ENCODE measurements around the gene TUBB. TPM values are rescaled to one million over a fixed set of nuclear protein-coding genes. Genes with fewer than 3 reads are reported as not detected.

The TUBB gene
- total RNA-seq, 1 donor from 2014 or later, result 1,986 TPM

- Mint-ChIP-seq H3K9me3 (no peaks in the 10 kb centered on the region), H3K27ac (ENCODE audit: unreplicated experiment) (peak within 1 kb of the TSS; percentile 94), H3K4me1 (peaks cover 45% of the 10 kb centered on the region), H3K4me3 (peak within 1 kb of the TSS; percentile 96), H3K36me3 (ENCODE audit: low read depth) (peaks cover 10% of the 10 kb centered on the region), H3K27me3 (ENCODE audit: low read depth) (peaks cover 15% of the 10 kb centered on the region)
- DNase-seq (ENCODE audit: low read depth, low spot score), result peak; percentile 79
- TF ChIP-seq, protein P1, sequence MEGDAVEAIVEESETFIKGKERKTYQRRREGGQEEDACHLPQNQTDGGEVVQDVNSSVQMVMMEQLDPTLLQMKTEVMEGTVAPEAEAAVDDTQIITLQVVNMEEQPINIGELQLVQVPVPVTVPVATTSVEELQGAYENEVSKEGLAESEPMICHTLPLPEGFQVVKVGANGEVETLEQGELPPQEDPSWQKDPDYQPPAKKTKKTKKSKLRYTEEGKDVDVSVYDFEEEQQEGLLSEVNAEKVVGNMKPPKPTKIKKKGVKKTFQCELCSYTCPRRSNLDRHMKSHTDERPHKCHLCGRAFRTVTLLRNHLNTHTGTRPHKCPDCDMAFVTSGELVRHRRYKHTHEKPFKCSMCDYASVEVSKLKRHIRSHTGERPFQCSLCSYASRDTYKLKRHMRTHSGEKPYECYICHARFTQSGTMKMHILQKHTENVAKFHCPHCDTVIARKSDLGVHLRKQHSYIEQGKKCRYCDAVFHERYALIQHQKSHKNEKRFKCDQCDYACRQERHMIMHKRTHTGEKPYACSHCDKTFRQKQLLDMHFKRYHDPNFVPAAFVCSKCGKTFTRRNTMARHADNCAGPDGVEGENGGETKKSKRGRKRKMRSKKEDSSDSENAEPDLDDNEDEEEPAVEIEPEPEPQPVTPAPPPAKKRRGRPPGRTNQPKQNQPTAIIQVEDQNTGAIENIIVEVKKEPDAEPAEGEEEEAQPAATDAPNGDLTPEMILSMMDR (conservative IDR thresholded peaks at IDR 0.05), result no peak
Observed at GRCh38 chr6:30742316-30743098, 22.4 kb downstream of the TUBB start, which contains the start of gene FLOT1. Gene FLOT1, minus strand, starts transcription at chr6:30742687. Its CDS starts 498 bp downstream, at chr6:30742189.

GRCh38 chr6:30743099-30744053 lies 23.2 kb downstream of the TUBB start:
- no peak for DNase-seq (ENCODE audit: low read depth, low spot score)
- Mint-ChIP-seq H3K9me3 (no peaks in the 10 kb centered on the region), H3K4me1 (peaks cover 44% of the 10 kb centered on the region), H3K27ac (ENCODE audit: unreplicated experiment) (peak overlapping the region; percentile 29), H3K36me3 (ENCODE audit: low read depth) (peaks cover 7% of the 10 kb centered on the region), H3K4me3 (peak overlapping the region; percentile 96), H3K27me3 (ENCODE audit: low read depth) (peaks cover 15% of the 10 kb centered on the region)
- TF ChIP-seq, protein P1 (conservative IDR thresholded peaks at IDR 0.05), result no peak

GRCh38 chr6:30744054-30744805 lies 24.1 kb downstream of the TUBB start, which contains the start of gene IER3:
Gene IER3, minus strand, starts transcription at chr6:30744547. Its CDS starts 29 bp downstream, at chr6:30744518.
- DNase-seq (ENCODE audit: low read depth, low spot score), result peak; percentile 62
- TF ChIP-seq, protein P1 (conservative IDR thresholded peaks at IDR 0.05), result peak; percentile 76
- peaks cover 15% of the 10 kb centered on the region for H3K27me3 Mint-ChIP-seq (ENCODE audit: low read depth)
- peak within 1 kb of the TSS; percentile 63 for H3K27ac Mint-ChIP-seq (ENCODE audit: unreplicated experiment)
- H3K36me3 Mint-ChIP-seq (ENCODE audit: low read depth), result peaks cover 7% of the 10 kb centered on the region
- no peaks in the 10 kb centered on the region for H3K9me3 Mint-ChIP-seq
- peaks cover 43% of the 10 kb centered on the region for H3K4me1 Mint-ChIP-seq
- H3K4me3 Mint-ChIP-seq, result peak within 1 kb of the TSS; percentile 96

GRCh38 chr6:30747300-30747687 lies 27.1 kb downstream of the TUBB start:
- no peak for DNase-seq (ENCODE audit: low read depth, low spot score)
- H3K9me3 Mint-ChIP-seq, result no peaks in the 10 kb centered on the region
- H3K27me3 Mint-ChIP-seq (ENCODE audit: low read depth), result peaks cover 15% of the 10 kb centered on the region
- peak overlapping the region; percentile 50 for H3K4me3 Mint-ChIP-seq
- peaks cover 25% of the 10 kb centered on the region for H3K4me1 Mint-ChIP-seq
- no peaks in the 10 kb centered on the region for H3K36me3 Mint-ChIP-seq (ENCODE audit: low read depth)
- TF ChIP-seq, protein P1 (conservative IDR thresholded peaks at IDR 0.05), result no peak
- no peak overlapping the region for H3K27ac Mint-ChIP-seq (ENCODE audit: unreplicated experiment)

Measured in neural crest cell (in vitro differentiated cells).